ENCODE data around the gene SQSTM1. TPM values are rescaled to one million over a fixed set of nuclear protein-coding genes. Genes with fewer than 3 reads are reported as not detected.

The SQSTM1 gene
- total and polyA plus RNA-seq, 4 donors, result 298 to 568 (median 372) TPM

- Histone ChIP-seq H3K4me3 (no peak overlapping the region), H3K27me3 (ENCODE audit: control insufficient read depth in 3 of 3, insufficient read depth in 3 of 3, low read length in 2 of 3) (no peaks in the 10 kb centered on the region), H3K27ac (ENCODE audit: low read depth in 1 of 2, low read length in 1 of 2) (no peak overlapping the region), H3K9me3 (ENCODE audit: control insufficient read depth in 4 of 4, insufficient read depth in 3 of 4, low read length in 3 of 4) (no peaks in the 10 kb centered on the region), H3K9ac (ENCODE audit: insufficient read depth in 1 of 2, low read length in 2 of 2) (no peak overlapping the region), H3K4me1 (ENCODE audit: control insufficient read depth in 5 of 5, insufficient read depth in 5 of 5, low read length in 5 of 5) (peaks cover 0 to 6% (median 0%) of the 10 kb centered on the region in 5 donors), H3K36me3 (ENCODE audit: control insufficient read depth in 4 of 4, insufficient read depth in 4 of 4, low read length in 4 of 4) (peaks cover 37 to 57% (median 50%) of the 10 kb centered on the region in 4 donors)
- ATAC-seq (ENCODE audit: insufficient read depth, low FRiP score), result no peak
- WGBS, 2 donors, result 94 to 97% methylated on average over 20 of the region's 20 CpGs
- no peak for DNase-seq
- no peak for TF ChIP-seq CTCF (IDR thresholded peaks at IDR 0.05; ENCODE audit: control extremely low read depth, extremely low read depth)
These were observed 11.5 kb downstream of the SQSTM1 start for GRCh38 chr5:179832039-179832745.

- H3K36me3 ChIP-seq (ENCODE audit: control insufficient read depth in 4 of 4, insufficient read depth in 4 of 4, low read length in 4 of 4), result peaks cover 44 to 63% (median 51%) of the 10 kb centered on the region in 4 donors
These were observed 12.5 kb downstream of the SQSTM1 start for GRCh38 chr5:179833056-179833708.

GRCh38 chr5:179833709-179834070 is 13.0 kb downstream of the SQSTM1 start:
- Histone ChIP-seq H3K27me3 (ENCODE audit: control insufficient read depth in 3 of 3, insufficient read depth in 3 of 3, low read length in 2 of 3) (no peaks in the 10 kb centered on the region), H3K4me1 (ENCODE audit: control insufficient read depth in 5 of 5, insufficient read depth in 5 of 5, low read length in 5 of 5) (peaks cover 0 to 6% (median 0%) of the 10 kb centered on the region in 5 donors), H3K4me3 (no peak overlapping the region), H3K27ac (ENCODE audit: low read depth in 1 of 2, low read length in 1 of 2) (no peak overlapping the region), H3K9ac (ENCODE audit: insufficient read depth in 1 of 2, low read length in 2 of 2) (no peak overlapping the region), H3K36me3 (ENCODE audit: control insufficient read depth in 4 of 4, insufficient read depth in 4 of 4, low read length in 4 of 4) (peaks cover 45 to 65% (median 52%) of the 10 kb centered on the region in 4 donors), H3K9me3 (ENCODE audit: control insufficient read depth in 4 of 4, insufficient read depth in 3 of 4, low read length in 3 of 4) (no peaks in the 10 kb centered on the region)
- DNase-seq (no peak), ATAC-seq (ENCODE audit: insufficient read depth, low FRiP score) (no peak)
- 97 to 100% methylated on average over 3 of the region's 3 CpGs for WGBS, 2 donors
- no peak for TF ChIP-seq CTCF (IDR thresholded peaks at IDR 0.05; ENCODE audit: control extremely low read depth, extremely low read depth)

More at GRCh38 chr5:179833056-179833708, 12.5 kb downstream of the SQSTM1 start:
- ATAC-seq (ENCODE audit: insufficient read depth, low FRiP score), result no peak
- no peaks in the 10 kb centered on the region for H3K9me3 ChIP-seq (ENCODE audit: control insufficient read depth in 4 of 4, insufficient read depth in 3 of 4, low read length in 3 of 4)
- no peak overlapping the region for H3K9ac ChIP-seq (ENCODE audit: insufficient read depth in 1 of 2, low read length in 2 of 2)
- H3K4me1 ChIP-seq (ENCODE audit: control insufficient read depth in 5 of 5, insufficient read depth in 5 of 5, low read length in 5 of 5), result peaks cover 0 to 6% (median 0%) of the 10 kb centered on the region in 5 donors
- H3K27me3 ChIP-seq (ENCODE audit: control insufficient read depth in 3 of 3, insufficient read depth in 3 of 3, low read length in 2 of 3), result no peaks in the 10 kb centered on the region
- TF ChIP-seq CTCF (IDR thresholded peaks at IDR 0.05; ENCODE audit: control extremely low read depth, extremely low read depth), result no peak
- no peak overlapping the region for H3K27ac ChIP-seq (ENCODE audit: low read depth in 1 of 2, low read length in 1 of 2)
- DNase-seq, result no peak
- no peak overlapping the region for H3K4me3 ChIP-seq
- WGBS, 2 donors, result 92% methylated on average over 23 of the region's 23 CpGs
